GM19467 (cell line): ENCODE measurements around the gene GET4.

ENCODE experiments used
- ATAC-seq: cut with Tn5 transposase; IDR thresholded peaks from one replicate; pipeline ENCODE4 v1.9.1; 2021; ENCODE audit warnings: mild to moderate bottlenecking, moderate library complexity; ENCODE audit not compliant: unreplicated experiment

Gene GET4

GRCh38 chr7:898460-898854, 22.1 kb downstream of the GET4 start:
- ATAC-seq: no peak

GRCh38 chr7:898855-899681, 22.7 kb downstream of the GET4 start:
- ATAC-seq: no peak

GRCh38 chr7:899806-900205, 23.5 kb downstream of the GET4 start:
- ATAC-seq: no peak

GRCh38 chr7:900331-901040, 24.1 kb downstream of the GET4 start:
- ATAC-seq: no peak

GRCh38 chr7:901041-901387, 24.7 kb downstream of the GET4 start:
- ATAC-seq: no peak

- ATAC-seq: no peak
These were observed 25.2 kb downstream of the GET4 start for GRCh38 chr7:901388-902154.

- ATAC-seq: no peak
These were observed 26.6 kb downstream of the GET4 start for GRCh38 chr7:902996-903395.

- ATAC-seq: no peak
These were observed 27.8 kb downstream of the GET4 start for GRCh38 chr7:903921-904755.

GRCh38 chr7:904847-905246, 28.5 kb downstream of the GET4 start:
- ATAC-seq: no peak

- ATAC-seq: no peak
These were observed 30.4 kb downstream of the GET4 start for GRCh38 chr7:906776-907157.

- ATAC-seq: no peak
These were observed 31.0 kb downstream of the GET4 start for GRCh38 chr7:907158-907980.

- ATAC-seq: no peak
These were observed 31.8 kb downstream of the GET4 start for GRCh38 chr7:908159-908581.

- ATAC-seq: peak; percentile 58
These were observed 32.4 kb downstream of the GET4 start for GRCh38 chr7:908591-909357.

- no peak for ATAC-seq
These were observed 33.3 kb downstream of the GET4 start for GRCh38 chr7:909358-910329.

- ATAC-seq: no peak
These were observed 34.1 kb downstream of the GET4 start for GRCh38 chr7:910441-910861.

- ATAC-seq: no peak
These were observed 34.6 kb downstream of the GET4 start for GRCh38 chr7:910931-911431.

GRCh38 chr7:911791-912480, 35.6 kb downstream of the GET4 start:
- no peak for ATAC-seq
